Right ventricle myocardium inferior (tissue), 1 donor: ENCODE data around the gene NELL1. TPM values are rescaled to one million over a fixed set of nuclear protein-coding genes. Genes with fewer than 3 reads are reported as not detected.

ENCODE experiments used
- ATAC-seq: fragments of 200-7000 bp; cut with Tn5 transposase; one replicate; pipeline ENCODE4 v1.9.1; 2020; ENCODE audit warnings: mild to moderate bottlenecking, moderate library complexity
- DNase-seq: peaks from one replicate; pipeline ENCODE4 v3.0.0; 2021; ENCODE audit errors: missing footprints
- intact Hi-C: fragments of 100-400 bp; cut with DNase I; formaldehyde crosslinking; loops from one replicate; pipeline ENCODE4 v1.11.0; 2022
- total RNA-seq: library from RNA; stranded (reverse); fragmentation: NEBNext Ultra II Directional; extraction: Animal tissue kit (Norgen Biotek cat#: 25700); gene quantifications from one replicate; pipeline ENCODE4 v1.2.1, GENCODE V29; 2021
- donor health status: DM: no; HTN: yes; CAD: no; lungs with severe emphysema.

The NELL1 gene
- total RNA-seq, 1 donor from 2014 or later: not detected

DNA sequence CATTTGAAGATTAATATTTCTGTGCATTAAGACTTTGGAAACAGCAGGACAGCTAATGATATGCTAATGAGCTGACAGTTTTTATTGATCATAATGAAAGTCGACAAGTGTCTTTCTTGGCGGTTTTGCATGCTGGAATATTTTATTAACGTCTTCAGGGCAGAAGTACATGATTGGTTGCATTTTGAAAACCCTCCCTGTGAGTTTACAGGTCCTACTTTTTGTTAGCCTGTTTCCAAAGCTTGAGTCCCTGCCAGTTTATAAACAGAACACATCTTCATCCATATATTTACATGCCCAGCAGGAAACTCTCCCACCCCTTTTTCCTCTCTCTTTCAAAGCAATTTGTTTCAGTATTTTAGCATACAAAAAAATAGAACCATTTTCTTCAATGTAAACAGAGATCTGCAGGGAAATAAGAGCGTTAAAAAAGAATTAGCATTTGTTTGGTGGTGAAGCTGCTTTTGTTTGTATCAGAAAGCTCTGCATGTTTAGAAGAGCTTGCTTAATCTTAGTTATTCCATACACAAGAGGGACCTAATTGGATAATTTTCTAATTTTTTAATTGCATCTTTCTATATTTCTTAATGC is 243.6 kb downstream of the NELL1 start:
- intact Hi-C loops: no loop called here
- DNase-seq (no peak), ATAC-seq (no peak)

DNA sequence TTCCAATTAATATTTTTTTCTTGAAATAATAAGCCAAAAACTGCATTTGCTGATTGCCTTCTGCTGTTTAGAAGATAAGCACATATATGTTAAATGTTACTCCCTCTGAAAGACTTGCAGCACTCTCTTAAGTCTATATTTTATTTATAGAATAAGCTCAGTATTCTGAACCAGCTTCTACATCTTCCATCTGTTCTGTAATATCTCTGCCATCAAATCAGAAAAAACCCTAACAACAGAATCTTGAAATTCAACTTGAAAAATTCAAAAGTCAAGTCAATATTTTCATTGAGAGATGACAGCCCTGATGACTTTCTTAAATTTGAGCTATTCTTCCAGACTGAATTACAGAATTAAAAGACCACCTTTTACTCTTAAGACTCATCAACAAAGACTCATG is 247.9 kb downstream of the NELL1 start:
- DNase-seq: no peak
- intact Hi-C loops: no loop called here

DNA sequence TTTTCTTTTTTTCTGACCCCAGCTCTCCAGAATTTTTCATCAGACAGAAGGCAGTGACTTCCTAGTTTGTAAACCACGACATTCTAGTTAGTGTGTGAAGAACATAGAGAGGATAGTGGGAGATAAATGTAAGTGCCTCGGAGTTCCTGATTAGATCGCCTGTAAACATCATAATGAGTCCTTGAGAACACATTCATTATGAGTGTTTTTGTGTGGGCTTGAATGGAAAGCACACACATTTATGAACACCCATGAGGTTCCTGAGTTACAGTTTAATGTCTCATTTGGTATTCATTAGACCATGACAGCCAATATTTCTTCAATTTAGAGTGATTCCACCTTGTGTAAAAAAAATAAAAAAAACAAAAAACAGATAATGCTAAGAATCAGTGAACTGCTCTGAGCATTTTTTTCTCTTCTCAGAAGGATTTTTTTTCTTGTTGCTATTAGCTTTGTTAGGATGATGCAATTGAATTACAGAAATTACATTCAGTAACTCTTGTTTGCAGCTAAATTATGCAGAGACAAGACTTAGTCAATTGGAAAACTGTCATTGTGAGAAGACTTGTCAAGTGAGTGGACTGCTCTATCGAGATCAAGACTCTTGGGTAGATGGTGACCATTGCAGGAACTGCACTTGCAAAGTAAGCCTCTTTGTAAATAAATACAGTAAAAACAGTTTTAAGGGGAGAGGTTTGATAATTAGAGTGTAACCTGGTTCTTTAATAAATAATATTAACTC is 257.6 kb downstream of the NELL1 start:
- DNase-seq: no peak
- intact Hi-C loops: no loop called here
- no peak for ATAC-seq

More for the DNA sequence above, 247.9 kb downstream of the NELL1 start:
- ATAC-seq: no peak

DNA sequence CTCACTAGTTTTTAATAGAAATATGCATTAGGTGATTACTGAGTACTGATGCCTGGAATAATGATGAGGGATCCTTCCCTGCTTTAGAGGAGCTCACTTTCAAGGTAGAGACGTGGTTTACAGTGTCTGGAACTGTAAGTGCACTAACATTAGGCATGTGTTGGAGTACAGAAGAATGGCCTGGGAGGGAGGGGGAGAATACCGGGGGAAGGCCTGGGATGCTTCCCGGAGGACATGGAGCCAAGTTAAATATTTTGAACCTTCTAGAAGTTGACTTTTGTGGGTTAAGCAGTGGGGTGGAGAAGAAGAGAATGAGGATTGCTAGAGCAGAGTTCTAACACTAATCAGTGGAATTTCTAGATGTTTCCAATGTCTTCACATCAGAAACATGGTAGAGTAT is 261.6 kb downstream of the NELL1 start:
- no peak for DNase-seq
- no peak for ATAC-seq
- intact Hi-C loops: no loop called here

DNA sequence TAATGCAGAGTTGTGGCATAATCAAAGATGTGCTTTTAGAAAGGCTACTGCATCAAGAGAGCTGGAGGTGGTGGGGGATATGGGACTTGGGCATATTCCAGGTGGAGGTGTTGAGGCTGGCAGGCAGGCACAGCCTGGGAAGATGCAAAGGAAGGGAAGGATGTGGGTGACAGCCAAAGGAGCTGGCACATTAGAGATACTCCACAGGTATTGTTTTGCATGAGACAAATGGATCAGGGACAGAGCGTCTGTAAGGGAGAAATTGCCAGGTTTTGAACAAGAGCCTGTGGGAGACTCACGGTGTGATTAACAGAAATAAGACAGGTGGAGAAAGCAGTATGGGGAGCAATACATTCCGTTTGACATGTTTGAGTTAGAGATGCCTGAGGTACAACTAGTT is 263.7 kb downstream of the NELL1 start:
- intact Hi-C loops: no loop called here
- no peak for ATAC-seq
- DNase-seq: no peak

DNA sequence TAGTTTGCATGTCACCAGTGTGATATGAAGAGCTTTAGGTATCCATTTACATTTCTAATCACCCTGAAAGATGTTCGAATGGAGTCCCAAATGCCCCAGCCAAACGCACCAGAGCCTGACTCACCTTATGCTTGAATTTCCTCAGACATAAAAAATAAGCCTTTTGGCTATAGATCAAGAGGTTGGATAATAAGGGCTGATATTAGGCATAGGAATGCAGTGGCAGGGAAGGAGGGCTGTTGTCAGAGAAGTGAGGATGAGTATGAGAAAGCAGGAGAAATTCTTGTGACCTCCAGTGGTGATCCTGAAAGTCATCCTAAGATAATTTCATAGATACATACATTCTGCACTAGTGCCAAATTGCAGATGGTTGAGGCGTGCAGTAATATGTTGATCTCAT is 264.6 kb downstream of the NELL1 start:
- DNase-seq: no peak
- ATAC-seq: no peak
- intact Hi-C loops: no loop called here

DNA sequence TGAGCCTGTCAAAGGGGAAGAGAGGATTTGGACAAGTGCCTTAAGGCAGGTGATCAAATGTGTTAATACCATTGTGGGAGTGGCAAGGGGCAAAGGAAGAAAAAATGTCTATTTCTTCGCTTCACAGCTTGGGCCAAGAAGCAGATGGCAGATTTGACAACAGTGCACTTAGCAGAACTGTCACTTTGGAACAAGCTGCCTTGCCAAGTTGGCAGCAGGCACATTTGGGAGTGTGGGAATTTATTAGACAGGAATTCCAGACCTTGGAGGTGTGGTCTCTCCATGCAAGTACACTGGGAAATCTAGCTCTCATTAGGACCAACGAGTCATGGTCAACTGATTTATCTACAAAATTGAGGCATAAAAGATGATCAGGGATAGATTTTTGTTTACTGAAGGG is 265.1 kb downstream of the NELL1 start:
- intact Hi-C loops: no loop called here
- ATAC-seq (no peak), DNase-seq (no peak)

DNA sequence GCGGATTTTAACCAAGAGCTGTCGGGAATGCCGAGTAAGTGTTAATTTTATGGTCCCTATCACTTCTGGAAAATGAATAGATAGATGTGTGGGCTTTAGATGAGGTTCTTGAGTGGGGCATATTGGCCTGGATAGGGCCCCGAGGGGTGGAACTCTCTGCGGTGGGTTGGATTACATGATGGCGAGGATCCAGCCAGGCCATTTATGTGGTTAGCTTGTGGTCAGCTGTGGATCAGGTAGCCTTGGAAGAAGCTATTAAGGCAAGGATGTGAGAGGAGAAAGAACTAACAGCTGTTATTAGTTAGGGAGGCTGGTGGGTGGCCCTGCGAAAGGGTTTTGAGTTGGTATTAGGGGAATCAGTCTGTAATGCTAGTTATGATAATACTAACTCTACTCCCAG is 268.4 kb downstream of the NELL1 start:
- ATAC-seq (no peak), DNase-seq (no peak)
- intact Hi-C loops: no loop called here

DNA sequence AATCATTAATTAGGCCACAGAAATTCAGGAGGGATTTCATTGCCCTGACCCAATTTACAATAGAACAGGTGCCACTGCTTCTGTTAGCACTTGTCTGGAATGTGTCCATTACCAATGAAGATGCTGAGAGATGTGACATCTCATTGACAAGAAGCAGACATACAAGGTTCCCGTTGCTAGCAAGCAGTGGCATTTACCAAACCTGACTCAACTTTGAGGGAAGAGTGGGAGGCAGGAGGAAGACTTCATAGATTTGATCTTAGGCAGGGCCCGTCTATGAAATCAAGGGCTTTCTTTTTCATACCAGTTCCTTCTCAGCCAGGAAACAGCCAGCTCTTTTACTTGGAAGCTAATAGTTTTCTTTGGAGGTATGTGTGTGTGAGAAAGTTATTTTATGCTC is 280.2 kb downstream of the NELL1 start:
- DNase-seq: no peak
- intact Hi-C loops: no loop called here
- no peak for ATAC-seq

DNA sequence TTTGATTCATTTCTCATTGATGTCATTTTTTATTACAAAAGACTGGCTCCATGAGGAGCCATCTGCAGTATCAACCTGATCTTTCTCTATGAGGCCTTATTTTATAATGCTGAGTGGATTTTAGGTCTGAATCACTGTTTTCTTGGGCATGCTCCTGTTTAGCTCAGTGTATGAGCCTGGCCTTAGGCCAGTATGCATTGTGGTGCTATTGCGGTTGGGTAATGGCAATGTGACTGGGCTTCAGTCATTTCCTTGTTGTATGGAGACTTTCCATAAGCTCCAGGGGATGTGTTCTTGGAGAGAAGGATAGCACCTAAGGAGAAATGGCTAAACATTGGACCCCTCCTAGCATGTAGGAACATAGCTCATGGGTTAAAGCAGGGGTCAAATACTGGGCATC is 293.2 kb downstream of the NELL1 start:
- no peak for ATAC-seq
- no peak for DNase-seq
- intact Hi-C loops: no loop called here

DNA sequence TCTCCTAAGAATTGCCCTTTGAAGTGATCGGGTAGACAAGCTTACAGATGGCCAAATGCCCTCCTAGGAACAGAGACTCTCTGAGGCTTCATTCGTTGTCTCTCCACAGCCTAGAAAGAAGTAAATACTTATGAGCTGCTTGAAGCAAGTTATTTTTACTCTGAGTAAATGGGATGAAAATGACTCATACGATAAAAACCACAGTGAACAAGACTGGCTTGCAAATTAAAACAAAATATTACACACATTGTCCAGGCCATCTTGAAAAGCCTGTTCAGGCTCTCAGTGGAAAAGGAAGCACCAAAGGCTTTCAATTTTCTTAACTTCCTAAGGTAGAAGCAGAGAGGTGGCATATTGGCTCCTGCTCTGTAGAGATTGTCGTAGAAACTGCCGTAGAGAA is 294.2 kb downstream of the NELL1 start:
- ATAC-seq (no peak), DNase-seq (no peak)
- intact Hi-C loops: no loop called here

DNA sequence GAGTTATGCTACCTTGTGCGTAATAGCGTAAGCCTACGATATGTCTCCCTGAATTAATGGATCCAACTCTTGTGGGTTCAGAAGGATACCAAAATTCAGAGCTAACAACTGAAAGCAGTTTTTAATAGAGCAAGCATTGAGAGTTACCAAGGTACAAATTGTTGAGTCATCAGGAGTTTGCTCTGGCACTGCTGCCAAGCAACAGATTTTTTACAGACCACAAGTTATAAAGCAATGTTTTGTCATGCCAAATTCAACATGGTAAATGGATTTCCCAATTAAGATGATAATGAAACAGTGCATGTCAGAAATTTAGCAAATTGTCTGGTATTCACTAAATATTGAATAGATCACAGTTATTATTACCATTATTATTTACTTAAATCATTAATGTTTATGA is 295.6 kb downstream of the NELL1 start:
- ATAC-seq: no peak
- DNase-seq: no peak
- intact Hi-C loops: no loop called here

DNA sequence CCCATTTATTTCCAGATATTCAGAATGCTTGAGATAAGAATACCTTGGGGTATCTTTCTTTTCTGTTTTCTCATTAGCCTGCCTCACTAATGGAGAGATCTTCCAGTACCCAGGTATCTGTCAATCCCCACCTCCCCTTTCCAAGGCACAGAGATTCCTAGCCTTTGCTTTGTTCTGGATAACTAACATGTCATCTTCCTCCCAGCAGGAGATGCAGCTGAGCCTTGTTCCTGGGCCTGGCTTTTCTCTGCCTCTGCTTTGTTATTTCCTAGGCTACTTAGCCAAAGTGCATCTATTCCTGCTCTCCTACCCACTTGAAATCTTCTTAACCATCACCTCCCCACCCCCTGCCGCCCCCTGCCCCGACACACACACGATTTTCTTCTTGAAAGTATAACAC is 297.1 kb downstream of the NELL1 start:
- intact Hi-C loops: no loop called here
- no peak for ATAC-seq
- DNase-seq: no peak

DNA sequence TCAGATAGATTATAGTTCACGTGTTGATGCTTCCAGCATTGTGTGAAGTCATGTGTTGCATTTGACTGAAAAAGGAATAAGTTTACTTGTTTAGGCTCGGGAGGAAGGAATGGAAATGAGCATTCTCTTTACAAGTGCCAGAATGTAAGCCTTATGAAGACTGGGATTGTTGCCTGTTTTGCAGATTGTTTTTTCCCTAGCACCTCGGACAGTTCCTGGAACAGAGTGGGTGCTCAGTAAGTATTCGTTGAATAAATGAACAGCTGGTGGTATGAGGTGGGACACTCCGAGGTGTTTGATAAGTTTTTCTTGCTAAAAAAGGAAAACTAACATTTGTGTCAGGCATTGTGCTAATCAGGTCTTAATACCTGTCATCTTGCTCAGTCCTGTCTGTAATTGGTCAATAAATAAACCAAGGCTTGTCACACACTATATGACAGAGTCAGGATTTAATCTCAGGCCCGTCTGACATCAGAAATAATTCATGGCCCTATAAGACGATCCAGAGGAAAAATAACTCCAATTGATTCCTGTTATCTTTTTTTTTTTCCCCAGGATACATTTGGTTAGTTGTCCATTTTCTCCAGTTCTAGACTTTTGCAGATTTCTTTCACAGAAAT is 304.7 kb downstream of the NELL1 start:
- DNase-seq (no peak), ATAC-seq (no peak)
- intact Hi-C loops: no loop called here

DNA sequence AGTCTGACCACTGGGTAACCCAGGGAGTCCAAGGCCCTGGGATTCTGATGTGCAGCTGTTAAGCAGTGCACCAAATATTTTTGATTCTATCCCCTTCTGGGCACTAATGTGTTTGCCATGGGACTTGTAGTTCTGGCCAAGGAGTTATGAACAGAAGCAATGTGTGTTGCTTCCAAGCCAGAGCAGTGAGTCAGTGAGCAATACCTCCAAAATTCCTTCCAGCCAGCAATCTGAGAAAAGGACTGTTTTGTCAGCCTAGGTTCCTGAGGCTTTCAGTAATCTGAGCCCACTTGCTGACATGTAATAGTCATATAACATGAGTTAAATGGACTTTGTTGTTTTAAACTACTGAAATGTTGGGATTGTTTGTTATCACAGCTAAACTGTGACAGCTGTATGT is 311.4 kb downstream of the NELL1 start:
- no peak for ATAC-seq
- intact Hi-C loops: no loop called here

DNA sequence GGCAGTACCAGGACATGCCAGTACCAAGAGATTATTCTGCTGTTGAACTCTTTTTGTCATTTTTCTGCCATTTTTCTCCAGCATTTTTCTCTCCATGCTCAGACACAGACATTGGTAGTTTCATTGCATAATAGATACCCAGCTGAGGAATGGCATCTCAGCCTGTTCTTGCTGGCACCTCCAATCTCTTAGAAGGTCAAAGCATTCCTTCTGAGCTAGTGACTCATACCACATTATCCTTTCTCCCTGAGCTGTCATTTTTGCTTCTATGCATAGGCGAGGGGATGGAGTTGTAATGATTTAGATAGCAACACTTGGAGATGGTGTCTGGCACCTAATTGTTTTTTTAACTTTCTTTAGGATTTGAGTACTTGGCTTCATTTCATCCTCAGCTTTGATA is 321.1 kb downstream of the NELL1 start:
- ATAC-seq (no peak), DNase-seq (no peak)
- intact Hi-C loops: loop anchor here (5.0 kb wide), 1 partner anchor 248 kb away; no protein-coding TSS in a partner anchor

More for the DNA sequence above, 311.4 kb downstream of the NELL1 start:
- no peak for DNase-seq

DNA sequence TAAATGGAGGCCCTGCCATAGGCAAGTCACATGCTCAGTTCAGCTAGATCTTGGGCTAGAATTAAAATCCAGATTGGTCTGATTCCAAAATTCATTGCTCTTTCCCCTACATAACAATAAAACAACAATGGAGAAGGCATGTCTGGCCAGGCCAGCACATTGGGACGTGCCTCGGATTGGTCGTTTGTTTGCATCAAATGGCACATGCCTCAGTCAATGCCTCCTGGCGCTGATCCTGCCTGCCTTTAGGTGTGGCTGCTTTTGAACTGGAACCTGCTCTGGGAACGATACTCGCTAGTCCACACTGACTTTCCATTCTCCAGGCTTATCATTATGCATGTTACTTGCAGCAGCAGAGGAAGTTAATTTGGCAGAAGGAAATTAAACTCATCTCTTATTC is 322.1 kb downstream of the NELL1 start:
- ATAC-seq (no peak), DNase-seq (no peak)
- intact Hi-C loops: loop anchor here (5.0 kb wide), 1 partner anchor 249 kb away; no protein-coding TSS in a partner anchor

DNA sequence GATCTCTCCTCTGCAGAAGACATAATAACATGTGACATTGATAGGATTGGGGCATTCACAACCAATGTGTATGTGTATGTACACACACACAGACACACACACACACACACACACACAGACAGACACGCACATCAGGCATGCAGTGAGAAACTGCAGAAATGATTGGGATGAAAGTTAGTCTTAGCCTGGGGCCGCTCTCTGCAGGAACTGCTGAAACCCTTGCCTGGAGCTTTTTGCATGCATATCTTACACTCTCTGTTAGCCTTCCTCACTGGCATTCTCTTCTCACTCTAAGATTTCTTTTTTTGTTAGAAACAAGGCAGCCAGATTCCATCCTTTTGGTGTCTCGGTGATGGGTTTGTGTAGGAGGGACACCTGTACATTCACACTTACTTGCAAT is 337.9 kb downstream of the NELL1 start:
- DNase-seq (no peak), ATAC-seq (no peak)
- intact Hi-C loops: no loop called here

DNA sequence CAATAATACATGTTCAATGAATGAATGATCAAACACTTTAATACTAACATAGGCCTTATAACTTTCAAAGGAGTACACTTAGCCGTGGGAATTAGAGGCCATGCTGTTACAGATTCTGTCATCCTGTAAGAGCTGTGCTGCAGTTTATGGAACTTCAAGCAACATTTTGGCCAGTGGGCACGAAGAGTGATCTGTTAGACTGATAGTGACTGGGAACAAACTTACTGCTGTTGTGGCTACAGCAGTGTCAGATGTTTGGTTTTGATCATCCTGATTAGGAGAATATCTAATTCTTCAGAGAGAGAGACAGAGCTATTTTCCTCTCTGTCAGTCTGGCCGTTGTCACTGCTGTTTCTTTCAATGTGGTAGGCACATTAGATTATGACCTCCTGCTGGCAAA is 348.9 kb downstream of the NELL1 start:
- ATAC-seq: no peak
- no peak for DNase-seq
- intact Hi-C loops: no loop called here

DNA sequence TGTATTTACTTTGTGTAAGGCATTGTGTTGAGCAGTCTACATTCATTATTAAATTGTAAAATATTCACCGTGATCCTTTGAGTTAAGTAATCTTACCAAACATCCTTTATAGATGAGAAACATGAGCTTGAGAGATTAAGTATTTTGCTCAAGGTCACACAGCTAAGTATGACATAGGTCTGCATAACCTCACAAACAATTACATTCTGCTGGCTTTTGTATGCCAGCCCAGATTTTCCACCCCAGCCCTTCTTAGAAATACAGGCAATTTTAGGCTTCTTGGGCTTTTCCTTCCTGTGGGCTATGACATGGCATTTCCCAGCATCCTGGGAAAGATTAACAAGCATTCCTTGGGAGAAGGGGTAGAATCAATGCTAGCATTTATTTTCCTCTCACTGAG is 357.3 kb downstream of the NELL1 start:
- DNase-seq (no peak), ATAC-seq (no peak)
- intact Hi-C loops: no loop called here
